Hematopoietic multipotent progenitor cell treated with erythropoietin and hydrocortisone succinate and interleukin-3 and kit ligand, for 8 days (in vitro differentiated cells): ENCODE data around the gene PEA15.

Experiments
- DNase-seq: peaks from one replicate; pipeline ENCODE4 v3.0.0-alpha.2; 2015

Gene PEA15

DNA sequence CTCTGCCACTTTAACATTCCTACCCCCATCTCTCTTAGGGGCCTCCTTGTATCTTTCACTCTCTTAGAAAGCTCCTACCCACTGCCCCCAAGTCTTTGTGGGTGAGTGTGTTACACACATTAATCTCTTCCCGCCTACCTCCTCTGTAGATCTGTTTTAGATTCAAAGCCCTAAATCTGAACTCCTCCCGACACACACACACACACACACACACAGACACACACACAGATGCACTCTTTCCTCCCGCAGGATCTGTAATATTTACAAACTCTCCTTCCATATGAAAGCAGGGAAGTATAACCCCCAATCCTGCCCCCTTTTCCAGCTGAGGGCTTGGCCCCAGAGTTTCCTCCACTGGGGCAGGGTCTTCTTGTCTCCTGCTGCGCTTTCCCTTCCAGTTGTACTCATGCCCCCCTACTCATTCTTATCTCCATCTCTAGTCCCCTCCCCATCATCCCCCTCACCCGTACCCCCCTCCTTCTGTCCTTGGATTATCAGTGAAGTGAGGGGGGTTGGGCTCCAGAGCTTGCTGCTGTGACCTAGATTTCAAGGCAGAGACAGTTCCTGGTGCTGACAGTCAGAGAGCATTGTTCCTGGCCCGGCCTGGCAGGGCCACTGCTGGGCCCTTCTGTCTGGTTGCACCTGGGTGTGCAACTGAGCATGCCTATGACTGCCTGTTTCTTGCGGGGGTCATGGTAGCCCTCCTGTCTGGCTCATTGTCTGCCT lies 4.3 kb downstream of the PEA15 start:
- no peak for DNase-seq

- DNase-seq: no peak
These were observed 5.4 kb downstream of the PEA15 start for GRCh38 chr1:160210561-160210960.

DNA sequence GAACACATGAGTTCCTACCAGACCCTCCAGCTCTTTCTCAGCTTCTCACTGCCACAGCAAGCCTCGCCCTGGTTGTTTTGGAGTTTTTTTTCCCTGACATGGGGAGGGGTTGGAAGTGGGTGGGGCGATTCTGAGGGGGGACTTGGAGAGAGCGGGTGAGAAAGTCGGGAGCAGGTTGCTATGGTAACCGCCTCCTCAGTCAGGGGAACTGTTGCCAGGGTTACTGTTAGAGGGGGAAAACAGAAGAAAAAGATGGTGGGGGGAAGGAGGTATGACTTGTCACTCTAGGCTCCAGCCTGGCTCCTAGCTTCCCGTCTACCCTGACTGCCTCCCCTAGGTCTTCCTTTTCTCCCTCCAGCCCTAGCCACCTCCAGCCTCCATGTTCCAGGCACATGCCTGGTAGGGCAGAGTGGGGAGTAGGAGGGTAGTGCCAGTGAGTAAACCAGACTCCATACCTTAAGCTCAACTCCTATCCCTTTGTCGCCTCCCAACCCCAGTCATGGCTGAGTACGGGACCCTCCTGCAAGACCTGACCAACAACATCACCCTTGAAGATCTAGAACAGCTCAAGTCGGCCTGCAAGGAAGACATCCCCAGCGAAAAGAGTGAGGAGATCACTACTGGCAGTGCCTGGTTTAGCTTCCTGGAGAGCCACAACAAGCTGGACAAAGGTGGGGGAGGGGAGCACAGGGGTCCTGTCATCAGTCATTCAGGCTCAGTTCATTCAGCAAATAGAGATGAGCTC lies 6.0 kb downstream of the PEA15 start:
- no peak for DNase-seq

DNA sequence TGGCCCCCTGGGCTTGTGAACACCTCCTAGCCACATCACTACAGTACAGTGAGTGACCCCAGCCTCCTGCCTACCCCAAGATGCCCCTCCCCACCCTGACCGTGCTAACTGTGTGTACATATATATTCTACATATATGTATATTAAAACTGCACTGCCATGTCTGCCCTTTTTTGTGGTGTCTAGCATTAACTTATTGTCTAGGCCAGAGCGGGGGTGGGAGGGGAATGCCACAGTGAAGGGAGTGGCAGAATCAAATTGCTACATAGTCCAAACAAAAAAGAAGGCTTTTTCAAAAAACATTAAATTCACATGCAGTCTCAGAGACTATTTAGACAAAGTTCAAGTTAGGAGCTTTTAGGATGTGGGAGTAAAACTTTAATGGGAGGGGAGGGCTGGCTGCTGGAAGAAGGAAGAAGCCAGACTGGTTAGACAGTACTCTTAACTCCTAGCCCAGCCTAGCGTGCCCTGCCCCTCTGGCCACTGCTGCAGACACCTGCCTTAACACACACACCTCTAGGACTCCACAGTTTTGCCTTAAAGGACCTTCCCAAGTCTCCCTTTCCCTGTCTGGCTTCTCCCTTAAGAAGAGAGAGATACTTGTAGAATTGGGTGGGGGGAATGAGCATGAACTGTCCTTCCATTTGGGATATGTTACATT lies 9.4 kb downstream of the PEA15 start:
- DNase-seq: no peak

DNA sequence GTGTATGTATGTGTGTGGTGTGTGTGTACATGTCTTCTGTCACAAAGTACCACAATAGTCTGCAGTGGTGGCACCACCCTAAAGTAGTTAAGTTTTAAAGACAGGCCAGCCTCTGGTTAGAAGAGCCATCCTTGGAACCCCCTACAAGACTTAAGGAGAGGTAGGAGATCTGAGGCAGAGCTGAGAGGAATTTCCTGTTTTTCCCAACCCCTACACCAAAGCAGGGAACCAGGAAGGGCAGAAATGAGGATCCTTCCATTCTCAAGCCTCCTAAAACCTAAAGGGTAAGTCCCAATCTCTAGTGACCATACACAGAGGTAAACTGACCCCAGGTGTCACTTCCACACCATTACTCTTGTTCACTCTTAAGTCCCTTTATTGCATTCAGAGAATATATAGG lies 11.1 kb downstream of the PEA15 start:
- DNase-seq: no peak

DNA sequence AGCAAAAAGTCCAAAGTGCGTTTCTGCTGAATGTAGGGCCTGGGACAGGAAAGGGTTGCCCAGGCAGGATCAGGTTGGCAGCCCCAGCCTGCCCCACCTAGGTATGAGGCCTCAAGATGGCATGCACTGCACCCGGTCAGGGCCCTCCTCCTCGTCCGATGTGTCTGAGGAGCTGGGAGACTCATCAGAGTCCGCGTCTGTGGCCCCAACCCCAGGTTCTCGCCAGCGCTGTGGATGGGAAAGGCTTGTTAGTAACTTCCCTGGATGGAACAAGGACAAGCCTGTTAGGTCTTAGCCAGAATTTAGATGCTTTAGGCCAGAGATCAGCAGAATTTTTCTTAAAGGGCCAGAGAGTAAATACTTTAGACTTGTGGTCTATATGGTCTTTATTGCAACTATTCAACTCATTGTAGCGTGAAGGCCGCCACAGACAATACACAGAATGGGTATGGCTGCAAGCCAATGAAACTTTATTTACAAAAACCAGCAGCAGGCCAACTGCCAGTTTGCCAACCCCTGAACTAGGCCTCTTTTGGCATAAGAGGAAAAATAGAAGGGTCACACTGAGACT lies 12.4 kb downstream of the PEA15 start:
- DNase-seq: no peak

- peak; percentile 26 for DNase-seq
These were observed 14.1 kb downstream of the PEA15 start for GRCh38 chr1:160219062-160219929.

GRCh38 chr1:160220301-160220700 lies 15.1 kb downstream of the PEA15 start:
- no peak for DNase-seq

GRCh38 chr1:160221089-160221488 lies 15.9 kb downstream of the PEA15 start:
- DNase-seq: no peak

GRCh38 chr1:160222546-160222945 lies 17.4 kb downstream of the PEA15 start:
- DNase-seq: no peak

- no peak for DNase-seq
These were observed 19.4 kb downstream of the PEA15 start for GRCh38 chr1:160224606-160225005.

DNA sequence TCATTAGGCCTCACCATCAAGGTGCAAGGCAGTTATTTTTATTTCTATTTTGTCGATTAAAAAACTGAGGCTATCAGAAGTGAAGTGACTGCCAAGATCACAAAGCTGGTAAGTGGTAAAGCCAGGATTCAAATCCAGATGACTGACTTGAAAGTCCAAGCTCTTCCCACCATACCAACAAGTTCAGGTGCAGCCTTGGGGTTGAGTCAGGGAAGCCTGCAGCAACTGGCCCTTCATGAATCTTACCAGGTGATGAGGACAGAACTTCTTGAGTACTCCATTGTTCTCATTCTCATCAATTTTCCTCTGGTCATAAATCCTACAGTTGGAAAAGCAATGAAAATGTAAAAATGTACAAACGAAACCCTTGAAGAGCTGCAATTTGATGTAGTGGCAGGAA lies 20.2 kb downstream of the PEA15 start:
- no peak for DNase-seq

DNA sequence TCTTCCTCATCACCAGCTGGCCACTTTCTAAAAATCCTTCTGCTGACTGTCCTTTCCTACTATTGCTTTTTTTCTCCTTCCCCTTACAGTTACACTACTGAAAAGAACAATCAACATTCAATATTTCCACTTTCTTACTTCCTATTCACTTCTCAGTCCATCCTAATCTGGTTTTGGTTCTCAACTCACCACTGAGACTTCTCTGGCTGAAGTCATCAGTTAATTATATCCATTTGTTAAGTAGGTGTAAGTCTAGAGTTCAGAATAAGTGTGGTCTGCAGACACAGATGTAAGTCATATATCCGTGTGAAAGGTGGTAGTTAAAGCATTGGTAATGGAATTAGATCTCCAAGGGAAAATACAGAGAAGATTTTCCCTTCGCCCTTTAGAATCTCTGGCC lies 21.4 kb downstream of the PEA15 start:
- no peak for DNase-seq

GRCh38 chr1:160227034-160227433 lies 21.9 kb downstream of the PEA15 start:
- DNase-seq: no peak

- DNase-seq: no peak
These were observed 22.4 kb downstream of the PEA15 start for GRCh38 chr1:160227561-160227960.

DNA sequence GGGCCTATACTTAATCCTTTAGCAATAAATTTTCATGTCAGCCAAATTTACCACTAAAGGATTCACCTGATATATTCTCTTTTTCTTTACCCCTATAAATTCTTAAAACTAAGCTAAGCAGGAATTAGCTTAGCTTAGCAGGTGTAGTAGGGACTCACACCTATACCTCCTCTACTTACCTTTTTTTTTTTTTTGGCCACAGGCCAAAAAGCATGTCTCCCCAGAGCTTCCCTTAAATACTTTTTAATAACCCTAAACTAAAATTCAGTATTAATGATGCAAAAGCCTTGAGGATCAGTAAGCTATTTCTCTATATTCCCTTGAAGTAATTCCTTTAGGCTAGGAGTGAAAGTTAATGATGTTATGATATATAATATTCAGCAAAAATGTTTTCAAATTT lies 23.2 kb downstream of the PEA15 start:
- DNase-seq: no peak

DNA sequence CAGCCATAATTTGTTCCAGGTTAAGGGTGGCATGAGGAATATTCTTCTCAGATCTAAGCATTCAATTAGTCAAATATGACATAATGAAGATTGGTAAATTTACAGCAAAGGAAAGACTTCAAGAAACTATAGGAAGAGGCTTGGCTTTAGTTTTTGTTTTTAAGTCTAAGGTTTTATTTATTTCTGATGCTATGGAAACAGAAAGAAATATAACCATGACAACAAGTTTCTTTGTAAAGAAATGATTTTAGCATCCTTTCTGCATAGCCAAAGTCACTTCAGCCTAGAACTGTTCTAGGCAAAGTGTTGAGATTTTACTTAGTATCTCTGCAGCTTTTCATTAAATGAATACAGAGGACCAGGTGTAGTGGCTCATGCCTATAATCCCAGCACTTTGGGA lies 27.7 kb downstream of the PEA15 start:
- DNase-seq: no peak

DNA sequence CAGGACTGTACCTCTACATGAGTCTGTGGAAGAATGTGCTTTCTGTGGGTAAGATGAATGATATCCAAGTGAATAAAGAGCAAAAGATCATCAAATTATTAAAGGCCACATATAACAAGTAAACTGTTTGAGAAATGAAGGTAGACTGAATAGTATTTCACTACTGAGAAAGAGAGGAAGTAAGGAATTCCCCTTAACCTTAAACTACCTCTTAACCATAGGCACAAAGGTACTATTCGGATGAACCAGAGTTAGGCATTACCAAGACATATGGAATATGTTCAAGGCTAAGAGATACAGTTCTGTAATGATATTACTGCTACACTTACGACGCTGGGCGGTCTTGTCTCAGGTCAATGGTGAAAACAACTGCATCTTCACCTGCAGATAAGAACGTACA lies 31.6 kb downstream of the PEA15 start:
- no peak for DNase-seq

GRCh38 chr1:160237558-160237957 lies 32.4 kb downstream of the PEA15 start:
- no peak for DNase-seq

DNA sequence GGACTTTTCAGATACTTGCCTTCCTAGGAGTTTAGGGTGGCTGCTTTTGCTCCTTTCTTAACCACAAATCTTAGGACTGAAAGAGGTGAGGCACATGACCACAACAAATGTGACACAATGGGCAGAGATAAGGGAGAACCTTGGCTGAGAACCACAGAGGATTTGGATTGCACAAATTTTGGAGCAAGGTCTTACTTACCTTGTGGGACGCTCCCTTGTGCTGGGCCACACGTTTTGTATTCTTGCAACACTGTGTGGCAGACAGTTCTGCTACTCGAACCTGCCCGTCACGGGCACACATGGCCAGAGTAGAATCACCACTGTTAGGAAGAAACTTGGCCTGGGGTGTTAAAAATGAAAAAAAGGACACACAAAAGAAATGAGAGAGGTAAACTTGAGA lies 33.2 kb downstream of the PEA15 start:
- DNase-seq: peak; percentile 32

- DNase-seq: no peak
These were observed 34.6 kb downstream of the PEA15 start for GRCh38 chr1:160239582-160240299.

- no peak for DNase-seq
These were observed 38.6 kb downstream of the PEA15 start for GRCh38 chr1:160243767-160244166.
